Amniotic stem cell (primary cell): ENCODE data around the gene IDE.
"Not testable (repeated sequence)": the region's sequence is repeated elsewhere in the genome, so short reads cannot be mapped to it uniquely, and the experiment has no call there.

Source experiments
- DNase-seq: peaks from one replicate; lab custom pipeline; 2025; lab: John Stamatoyannopoulos, UW

The IDE gene

DNA sequence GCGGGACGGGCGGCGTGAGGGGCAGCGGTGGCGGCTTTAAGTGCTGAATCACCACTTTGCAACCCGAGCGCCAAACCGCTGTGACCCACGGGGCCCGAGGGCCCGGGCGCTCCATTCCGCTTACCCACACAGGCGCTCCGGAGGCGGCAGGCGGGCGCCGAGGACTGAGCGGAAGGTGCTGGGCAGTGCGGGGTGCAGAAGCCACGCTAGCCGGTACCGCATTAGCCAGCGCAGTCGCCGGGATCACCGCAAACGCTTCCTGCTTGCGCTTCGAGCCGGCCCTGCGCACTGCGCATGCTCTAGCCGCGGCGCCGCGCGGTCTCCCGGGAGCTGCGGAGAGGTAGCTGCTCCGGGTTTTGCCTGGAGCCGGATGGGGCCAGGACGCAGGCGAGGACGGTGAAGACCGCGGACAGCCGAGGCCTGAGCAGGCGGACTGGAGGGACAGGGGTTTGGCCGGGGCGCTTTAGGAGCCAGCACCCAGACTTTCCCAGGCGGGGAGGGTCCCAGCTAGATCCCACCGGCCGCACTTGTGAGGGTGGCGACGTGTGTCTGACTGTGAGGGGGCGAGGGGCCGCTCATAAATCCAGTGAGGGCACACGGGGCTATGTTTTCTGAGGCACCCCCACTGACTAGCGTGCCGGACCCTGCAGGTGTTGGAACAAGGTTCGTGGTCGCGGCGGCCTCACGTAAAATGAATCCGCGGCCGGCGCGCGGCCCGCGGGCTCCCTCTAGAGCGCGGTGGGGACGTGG, at the start of gene IDE:
TSS of gene IDE (minus strand) at position 296 of the 750 bp plus-strand sequence. CDS start at position 222, 74 bp downstream.
- peak; percentile 91 for DNase-seq

DNA sequence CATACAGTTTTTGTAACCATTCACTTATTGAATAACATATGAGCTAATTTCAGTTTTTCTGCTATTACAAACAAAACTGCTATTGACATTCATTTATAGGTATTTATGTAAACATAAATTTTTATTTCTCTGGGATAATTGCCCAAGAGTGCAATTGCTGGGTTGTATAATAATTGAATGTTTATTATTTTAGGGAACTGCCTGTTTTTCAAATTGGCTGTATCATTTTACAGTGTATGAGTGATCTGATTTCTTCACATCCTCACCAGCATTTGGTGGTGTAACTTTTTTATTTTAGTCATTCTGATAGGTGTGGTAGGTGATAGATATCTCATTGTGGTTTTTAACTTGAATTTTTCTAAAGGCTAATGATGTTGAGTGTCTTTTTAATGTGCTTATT, 45.5 kb upstream of the IDE start:
- no peak for DNase-seq

DNA sequence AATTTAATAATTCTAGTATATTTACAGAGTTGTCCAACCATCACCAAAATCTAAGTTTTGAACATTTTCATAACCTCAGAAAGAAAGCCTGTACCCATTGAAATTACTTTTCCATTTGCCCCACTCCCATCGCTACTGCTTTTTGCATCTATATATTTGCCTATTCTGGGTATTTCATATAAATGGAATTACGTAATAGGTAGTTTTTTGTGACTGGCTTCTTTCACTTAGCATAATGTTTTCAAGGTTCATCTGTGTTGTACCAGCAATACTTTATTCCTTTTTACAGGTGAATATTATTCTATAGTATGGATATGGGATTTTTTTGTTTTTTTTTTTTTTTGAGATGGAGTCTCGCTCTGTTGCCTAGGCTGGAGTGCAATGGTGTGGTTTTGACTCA, 41.6 kb upstream of the IDE start:
- DNase-seq = no peak

DNA sequence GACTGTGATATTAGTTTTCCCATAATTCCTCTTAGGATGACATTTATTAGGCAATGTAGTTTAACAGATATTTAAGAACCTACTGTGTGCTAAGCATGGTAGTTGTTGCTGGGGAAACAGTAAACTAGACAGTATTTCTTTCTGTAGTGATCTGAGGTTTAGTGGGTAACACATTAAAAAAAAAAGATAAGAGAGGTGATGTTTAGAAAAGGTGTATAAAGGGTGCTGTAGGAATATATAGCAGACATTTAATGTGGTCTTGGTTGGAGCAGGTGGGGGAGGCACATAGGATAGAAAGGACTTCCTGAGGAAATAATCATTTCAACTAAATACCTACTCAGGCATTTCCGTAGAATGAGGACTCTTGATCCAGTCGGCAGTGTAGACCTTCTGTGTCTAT, 30.9 kb upstream of the IDE start:
- no peak for DNase-seq

DNA sequence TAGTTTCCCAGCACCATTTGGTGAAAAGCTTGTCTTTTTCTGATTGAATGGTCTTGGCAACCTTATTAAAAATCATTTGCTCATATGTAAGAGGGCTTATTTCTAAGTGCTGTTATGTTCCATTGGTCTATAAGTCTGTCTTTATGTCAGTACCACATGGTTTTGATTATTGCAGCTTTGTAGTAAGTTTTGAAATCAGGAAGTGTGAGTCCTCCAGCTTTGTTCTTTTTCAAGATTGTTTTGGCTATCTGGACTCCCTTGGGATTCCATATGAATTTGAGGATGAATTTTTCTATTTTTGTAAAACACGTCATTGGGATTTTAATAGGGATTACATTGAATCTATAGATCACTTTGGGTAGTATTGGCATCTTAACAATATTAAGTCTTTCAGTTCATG, 24.4 kb upstream of the IDE start:
- DNase-seq = no peak

DNA sequence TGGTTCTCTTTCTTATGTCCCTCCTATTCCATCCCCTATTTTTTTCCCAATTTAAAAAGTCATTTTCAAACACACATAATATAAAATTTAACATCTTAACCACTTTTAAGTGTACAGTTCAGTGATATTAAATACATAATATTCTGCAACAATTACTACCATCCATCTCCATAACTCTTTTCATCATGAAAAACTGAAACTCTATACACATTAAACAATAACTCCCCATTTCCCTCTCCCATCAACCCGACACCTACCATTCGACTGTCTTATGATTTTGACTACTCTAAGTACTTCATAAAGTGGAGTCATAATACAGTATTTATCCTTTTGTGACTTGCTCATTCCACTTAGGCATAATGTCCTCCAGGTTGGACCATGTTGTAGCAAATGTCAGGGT, 21.6 kb upstream of the IDE start:
- DNase-seq = no peak

DNA sequence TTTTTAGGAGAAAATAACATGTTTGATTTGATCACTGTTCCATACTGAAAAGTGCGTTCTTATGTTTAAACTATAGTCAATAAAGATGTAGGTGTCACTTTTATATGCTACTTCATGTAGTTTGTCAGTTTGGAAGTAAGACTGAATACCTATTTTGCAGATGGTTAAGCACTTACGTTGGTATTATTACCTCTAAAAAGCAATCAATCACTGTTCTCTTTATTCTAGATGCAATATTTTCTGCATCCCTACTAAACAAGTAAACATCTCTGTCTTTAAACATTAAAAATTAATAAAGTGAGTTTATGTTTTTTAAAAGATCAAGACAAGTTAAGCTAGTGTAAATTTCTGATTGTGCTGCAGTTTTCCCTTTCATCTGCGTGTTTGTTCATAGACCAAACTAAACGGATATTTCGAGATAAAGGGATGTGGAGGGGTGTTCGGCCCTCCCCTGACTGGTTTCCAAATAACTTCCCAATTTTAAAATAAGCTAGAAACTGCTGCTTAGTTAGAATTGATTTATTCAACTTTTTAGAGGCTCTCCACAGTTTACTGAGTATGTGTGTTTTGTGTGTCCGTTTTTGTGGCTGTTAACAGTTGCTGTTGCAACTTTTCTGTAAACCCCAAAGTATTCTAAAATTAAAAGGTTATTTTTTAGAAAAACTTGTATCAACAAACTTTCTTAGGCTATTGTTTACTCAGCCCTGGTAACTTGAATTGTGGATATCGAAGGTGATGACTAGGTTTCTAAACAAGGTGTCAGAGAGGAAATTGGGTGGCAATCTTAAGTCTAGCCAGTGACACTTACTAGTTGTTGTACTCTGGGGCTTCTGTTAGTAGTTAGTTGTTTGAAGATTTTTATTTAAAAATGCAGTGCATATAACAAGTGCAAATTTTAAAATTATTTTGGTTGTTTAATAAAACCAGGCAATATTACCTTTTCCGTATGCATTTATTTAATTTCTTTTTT, 20.0 kb upstream of the IDE start:
- DNase-seq = no peak

DNA sequence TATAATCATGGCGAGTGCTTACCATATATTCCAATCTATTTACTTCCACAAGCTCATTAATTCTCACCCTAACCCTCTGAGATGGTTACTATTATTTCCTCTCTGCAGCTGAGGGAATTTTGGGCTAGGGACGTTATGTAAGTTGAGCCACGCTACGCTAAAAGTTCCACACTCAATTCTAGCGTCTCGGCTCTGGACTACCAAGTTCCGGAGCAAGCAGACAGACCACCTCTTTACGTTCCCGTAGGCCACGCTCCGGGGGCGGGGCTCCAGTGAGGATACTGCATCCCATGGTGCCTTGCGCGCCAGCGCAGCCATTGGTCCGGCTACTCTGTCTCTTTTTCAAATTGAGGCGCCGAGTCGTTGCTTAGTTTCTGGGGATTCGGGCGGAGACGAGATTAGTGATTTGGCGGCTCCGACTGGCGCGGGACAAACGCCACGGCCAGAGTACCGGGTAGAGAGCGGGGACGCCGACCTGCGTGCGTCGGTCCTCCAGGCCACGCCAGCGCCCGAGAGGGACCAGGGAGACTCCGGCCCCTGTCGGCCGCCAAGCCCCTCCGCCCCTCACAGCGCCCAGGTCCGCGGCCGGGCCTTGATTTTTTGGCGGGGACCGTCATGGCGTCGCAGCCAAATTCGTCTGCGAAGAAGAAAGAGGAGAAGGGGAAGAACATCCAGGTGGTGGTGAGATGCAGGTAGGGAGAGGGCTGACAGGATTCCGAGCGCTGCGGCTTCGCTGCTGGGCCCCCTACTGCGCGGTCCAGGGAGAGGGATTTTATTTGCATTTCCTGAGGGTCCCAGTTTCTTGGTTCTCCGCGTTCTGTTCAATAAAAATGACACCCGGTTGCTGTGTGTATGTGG, 19.1 kb upstream of the IDE start, which contains the start of gene KIF11:
TSS of gene KIF11 (plus strand) at position 370 of the 858 bp plus-strand sequence. CDS start at position 616, 246 bp downstream.
- peak; percentile 94 for DNase-seq

DNA sequence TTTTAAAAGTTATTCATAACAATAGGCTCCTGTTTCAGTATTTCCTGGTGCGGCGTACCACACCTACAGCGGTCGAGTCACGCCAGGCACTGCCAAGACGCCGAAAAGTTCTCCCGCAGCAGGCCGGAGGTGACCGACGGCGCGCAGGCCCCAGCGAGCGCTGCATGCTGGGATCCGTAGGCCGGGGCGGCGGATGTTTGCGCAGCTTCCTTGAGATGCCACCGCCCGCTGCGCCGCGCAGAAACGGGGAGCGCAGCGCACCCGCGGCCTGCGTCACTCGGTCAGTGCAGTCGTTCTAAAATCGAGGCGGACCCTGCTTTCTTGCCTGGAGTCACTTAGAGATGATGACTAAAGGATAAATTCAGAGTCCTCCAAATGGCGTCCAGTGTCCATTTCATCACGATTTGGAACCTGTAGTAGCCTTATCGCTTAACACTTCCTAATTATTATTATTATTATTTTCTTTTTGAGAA, 17.7 kb upstream of the IDE start:
- DNase-seq = peak; percentile 87

DNA sequence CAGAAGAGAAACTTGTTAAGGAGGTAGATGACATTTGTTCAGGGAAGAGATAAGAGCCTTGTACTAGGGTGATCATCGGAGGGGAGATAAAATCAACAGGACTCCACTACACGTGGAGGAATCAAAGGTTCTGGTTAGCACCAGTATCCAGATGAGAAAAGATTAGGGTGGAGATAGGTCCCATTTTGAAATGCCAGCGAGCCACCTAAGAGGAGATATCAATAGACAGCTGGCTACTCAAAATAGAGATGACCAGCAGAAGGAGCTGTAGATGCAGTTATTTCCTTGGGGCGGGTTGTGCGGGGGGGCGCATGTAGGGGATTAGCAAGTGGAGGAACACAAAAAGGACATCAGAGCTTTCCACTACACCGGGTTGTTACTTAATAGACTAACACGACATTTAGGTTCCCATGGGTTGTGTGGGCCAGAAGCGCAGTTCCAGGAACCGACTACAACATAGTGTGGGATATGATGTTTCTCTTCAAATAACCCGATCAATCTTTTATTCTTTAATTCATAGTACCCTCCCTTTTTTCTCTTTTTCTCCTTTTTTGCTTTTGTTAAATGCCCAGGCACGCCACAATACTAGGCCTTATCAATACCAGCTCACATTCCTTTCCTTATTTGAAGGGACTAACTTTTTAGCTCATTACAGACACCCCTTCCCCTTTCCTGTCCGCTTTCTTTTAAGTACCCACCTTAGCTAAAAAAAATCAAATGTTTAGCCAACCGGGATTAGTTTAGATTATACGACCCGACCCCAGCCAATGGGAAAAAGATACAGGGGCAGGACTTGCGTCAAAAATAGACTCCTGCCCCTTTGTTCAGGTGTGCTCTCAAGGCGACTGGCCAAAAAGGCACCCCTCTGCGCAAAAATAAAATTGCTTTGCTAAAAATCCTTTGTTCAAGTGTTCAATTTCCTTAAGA, 17.0 kb upstream of the IDE start:
- DNase-seq = no peak

DNA sequence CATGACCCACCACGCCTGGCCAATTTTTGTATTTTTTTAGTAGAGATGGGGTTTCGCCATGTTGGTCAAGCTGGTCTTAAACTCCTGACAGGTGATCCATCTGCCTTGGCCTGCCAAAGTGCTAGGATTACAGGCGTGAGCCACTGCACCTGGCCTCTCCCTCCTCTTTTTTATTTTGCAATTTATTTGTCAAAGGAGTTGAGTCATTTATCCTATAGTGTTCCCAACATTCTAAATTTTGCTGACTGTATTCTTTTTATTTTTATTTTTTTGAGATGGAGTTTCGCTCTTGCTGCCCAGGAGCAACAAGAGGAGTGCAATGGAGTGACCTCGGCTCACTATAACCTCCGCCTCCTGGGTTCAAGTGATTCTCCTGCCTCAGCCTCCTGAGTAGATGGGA, 8.5 kb upstream of the IDE start:
- DNase-seq = not testable (repeated sequence)

DNA sequence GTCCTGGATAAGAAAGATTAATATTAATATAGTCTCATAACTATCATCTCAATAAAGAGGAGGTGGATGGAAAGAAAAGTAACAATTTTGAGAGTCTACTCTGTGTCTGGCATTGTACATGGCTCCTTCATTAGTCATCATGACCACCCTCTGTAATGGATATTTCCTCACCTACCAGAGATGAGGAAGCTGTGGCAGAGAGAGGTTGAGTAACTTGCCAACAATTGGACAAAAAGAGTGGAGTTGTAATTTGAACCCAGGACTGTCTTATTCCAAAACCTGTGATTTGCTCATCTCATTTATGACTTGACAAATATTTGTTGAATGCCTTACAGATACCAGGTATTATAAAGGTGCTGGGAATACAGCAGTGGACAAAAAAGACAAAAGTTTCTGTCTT, 2.1 kb upstream of the IDE start:
- DNase-seq = no peak

DNA sequence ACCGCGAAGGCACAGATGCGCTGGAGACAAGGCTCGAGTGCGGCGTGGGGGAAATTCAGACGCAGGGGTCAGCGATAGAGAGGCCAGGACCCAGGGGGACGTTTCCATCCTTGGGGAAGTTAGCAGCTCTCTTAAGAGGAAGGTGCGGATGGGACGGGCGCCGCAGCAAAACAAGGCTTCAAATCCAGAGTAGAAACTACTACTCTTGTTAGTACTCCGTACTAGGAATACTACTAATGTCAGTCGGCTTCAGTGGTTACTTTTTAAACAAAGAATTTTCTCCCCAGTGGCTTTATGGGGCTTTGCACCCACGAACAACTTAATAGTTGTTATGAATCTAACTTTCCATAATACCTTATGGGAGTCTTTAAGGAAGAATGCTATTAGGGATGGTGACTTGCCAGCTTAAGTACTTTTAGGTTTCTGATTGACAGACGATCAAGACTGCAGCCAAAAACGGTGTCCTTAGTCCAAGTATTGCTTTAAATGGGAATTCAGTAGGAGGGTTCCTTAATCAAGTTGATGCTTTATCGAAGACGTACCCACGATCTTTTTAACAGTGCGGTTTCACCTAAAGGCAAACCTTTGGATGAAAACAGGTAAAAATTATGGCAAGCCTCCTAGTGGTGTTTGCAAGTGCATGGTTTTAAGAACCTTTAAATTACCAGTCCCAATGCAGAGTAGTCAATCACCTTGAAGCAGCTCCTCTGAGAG, 812 bp upstream of the IDE start:
- no peak for DNase-seq

DNA sequence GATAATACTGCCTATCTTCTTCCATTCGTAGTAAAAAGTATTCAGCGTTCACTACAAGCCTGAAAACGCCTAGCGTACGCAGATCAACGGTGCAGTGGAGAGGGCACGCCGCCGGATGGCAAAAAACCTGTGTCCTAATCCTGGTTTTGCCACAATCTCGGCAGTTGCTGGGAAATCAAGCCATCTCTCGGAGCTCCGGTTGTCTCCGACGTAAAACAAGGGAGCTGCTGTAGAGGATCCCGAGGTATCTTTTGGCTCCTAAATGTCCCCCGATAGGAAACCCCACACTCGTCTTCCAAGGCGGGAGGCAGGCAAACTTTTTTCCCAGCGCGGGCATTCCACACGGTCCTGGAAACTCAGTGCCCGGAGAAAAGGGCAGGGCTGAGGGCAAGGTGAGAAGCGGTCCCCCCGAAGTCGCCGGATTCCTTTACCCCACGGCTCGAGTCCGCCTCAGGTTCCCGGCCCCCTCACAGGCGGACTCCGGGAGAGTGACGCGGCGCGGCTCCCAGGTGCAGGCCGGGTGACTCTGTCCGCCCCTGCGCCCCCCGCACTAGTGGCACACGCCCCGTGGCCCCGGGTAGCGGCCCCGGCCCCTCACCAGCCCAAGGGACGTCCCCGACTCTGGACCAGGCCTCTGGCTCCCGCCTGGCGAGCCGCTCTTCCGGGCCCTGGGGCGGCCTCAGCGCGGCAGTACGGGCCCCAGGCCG, 649 bp downstream of the IDE start:
- DNase-seq = no peak

DNA sequence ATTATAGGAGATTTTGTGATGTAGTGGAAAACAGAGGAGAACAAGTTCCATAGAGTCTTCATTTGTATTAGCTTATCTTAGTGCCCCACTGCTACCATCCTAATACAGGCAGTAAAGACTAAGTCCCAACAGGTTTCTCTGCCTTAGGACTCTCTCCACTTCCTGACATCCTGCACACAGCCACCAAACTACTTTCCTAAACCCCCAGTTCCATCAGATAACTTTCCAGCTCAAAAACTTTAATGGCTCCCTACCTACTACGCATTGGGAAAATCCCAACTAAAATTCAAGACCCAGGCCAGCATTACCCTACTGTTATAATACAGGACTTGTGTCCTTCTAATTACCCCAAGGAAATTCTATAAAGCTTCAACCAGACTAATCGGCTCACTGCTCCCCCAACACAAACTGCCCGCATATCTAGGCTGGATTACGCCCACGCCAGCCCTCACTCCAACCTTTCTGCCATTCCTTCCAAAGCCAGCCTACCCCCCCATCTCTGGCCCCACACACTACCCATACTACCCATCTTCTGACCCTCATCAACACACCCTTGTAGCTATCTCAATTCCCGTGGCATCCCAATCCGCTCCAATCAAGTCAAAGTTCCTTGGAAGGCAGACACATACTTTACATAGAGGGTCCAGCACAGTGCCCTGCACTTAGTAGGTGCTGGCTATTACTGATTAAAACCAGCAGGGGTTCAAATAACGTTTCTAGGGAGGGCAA, 1.4 kb downstream of the IDE start:
- DNase-seq = no peak

DNA sequence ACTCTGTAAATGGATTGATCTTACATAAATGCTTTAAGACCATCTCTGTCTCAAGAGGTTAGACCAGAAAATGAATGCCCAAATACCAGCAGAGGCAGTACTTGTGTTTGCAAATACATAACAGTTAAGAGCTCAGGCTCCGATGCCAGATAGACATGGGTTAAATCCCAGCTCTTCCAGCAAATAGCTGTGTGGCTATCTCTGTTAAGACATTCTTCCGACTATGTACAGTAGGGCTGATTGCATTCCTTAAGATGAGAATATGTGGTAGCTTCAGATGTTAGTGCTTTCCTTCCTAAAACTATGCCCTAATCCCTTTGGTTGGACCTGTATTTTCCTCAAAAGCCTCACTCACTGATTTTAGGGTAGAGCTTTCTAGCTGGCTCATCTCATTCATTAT, 2.2 kb downstream of the IDE start:
- DNase-seq = no peak

DNA sequence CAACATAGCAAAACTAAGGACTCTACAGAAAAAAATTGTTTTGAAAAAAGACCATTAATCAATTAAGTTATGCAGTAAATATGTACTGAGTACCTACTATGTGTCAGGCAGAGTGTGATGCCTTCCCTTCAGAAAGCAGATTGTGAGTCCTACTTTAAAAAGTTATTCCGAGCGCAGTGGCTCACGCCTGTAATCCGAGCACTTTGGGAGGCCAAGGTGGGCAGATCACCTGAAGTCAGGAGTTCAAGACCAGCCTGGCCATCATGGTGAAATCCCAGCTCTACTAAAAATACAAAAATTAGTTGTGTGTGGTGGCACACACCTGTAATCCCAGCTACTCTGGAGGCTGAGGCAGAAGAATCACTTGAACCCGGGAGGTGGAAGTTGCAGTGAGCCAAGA, 4.2 kb downstream of the IDE start:
- not testable (repeated sequence) for DNase-seq

DNA sequence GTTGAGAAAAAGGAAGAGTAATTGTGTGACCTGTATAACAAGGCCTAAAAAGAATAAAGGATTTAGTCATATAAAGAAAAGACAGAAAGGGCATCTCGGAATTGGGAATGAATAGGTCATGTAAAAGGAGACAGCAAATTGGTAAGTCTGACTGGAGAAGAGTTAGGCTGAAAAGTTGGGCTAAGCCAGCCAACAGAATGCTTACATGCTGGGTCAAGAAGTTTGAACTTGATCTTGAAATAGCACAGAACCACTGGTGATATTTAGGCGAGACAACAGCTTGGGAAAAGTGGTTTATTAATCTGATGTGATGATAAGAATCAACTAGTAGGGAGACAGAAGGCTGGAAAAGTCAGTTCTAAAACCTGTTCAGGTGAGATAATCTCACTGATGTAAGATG, 4.8 kb downstream of the IDE start:
- no peak for DNase-seq
